IPS DF 4.7 (cell line): ENCODE results near the gene SOCS6.
"Not testable (repeated sequence)": the region's sequence is repeated elsewhere in the genome, so short reads cannot be mapped to it uniquely, and the experiment has no call there.

ENCODE experiments used
- DNase-seq: peaks from one replicate; pipeline ENCODE4 v3.0.0-alpha.2; 2013; ENCODE audit warnings: low spot score; ENCODE audit errors: extremely low read depth

Gene SOCS6

GRCh38 chr18:70322928-70323327, 34.1 kb downstream of the SOCS6 start:
- DNase-seq = no peak

GRCh38 chr18:70324897-70325296, 36.1 kb downstream of the SOCS6 start:
- DNase-seq = no peak

DNA sequence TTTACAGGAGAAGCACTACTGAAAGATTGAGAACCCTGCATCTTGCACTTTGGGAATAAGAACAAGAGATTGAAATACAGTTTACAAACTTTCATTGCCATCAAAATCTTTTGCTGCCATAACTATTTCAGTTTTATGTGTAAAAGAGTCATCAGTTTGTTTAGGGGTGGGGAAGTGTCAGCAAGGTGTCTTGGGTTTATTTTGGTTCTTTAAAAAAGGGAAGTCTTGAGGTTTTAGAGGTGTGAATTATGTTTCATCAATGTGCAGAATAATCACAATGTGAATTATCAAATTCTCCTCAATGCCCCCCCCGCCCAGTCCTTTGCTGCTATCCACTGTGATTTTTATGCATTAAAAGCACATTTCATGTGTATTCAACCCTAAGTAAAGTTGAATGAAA, 37.4 kb downstream of the SOCS6 start:
- no peak for DNase-seq

DNA sequence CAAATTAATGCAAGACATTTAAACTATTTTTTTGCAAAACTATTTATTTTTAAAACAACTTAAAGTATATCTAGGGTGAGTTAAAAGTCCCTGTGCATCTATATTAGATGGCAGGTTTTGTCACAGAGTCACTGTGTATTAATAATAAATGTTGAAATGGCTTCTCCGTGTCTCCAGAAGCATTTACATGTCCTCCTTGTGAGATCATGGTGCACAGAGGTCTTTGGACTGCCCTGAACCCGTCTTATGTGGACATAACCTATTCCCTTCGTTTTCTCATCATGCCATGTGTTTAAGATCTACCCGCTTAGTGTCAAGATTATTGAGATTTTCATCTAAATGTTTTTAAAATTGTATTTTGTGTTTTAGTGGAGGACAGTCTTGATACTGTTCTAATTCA, 39.3 kb downstream of the SOCS6 start:
- no peak for DNase-seq

GRCh38 chr18:70329071-70329470, 40.2 kb downstream of the SOCS6 start:
- DNase-seq = no peak

GRCh38 chr18:70330887-70331286, 42.0 kb downstream of the SOCS6 start:
- DNase-seq = no peak

- DNase-seq = no peak
These were observed 42.7 kb downstream of the SOCS6 start for GRCh38 chr18:70331456-70332097.

GRCh38 chr18:70332694-70333093, 43.8 kb downstream of the SOCS6 start:
- no peak for DNase-seq

- DNase-seq = no peak
These were observed 44.5 kb downstream of the SOCS6 start for GRCh38 chr18:70333316-70333715.

- DNase-seq = no peak
These were observed 44.9 kb downstream of the SOCS6 start for GRCh38 chr18:70333757-70334156.

DNA sequence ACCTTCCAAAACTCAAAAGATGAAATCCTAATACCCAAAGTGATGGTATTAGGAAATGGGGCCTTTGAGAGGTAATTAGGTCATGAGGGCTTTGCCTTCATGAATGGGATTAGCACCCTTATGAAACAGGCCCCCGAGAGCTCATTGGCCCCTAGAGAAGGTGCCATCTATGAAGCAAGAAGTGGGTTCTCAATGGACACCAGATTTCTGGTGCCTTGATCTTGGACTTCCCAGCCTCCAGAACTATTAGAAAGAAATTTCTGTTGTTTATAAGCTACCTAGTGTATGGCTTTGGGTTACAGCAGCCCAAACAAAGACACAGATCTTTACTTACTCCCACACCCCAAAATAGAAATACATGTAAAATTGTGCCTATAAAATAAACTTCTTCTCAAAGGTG, 45.4 kb downstream of the SOCS6 start:
- no peak for DNase-seq

DNA sequence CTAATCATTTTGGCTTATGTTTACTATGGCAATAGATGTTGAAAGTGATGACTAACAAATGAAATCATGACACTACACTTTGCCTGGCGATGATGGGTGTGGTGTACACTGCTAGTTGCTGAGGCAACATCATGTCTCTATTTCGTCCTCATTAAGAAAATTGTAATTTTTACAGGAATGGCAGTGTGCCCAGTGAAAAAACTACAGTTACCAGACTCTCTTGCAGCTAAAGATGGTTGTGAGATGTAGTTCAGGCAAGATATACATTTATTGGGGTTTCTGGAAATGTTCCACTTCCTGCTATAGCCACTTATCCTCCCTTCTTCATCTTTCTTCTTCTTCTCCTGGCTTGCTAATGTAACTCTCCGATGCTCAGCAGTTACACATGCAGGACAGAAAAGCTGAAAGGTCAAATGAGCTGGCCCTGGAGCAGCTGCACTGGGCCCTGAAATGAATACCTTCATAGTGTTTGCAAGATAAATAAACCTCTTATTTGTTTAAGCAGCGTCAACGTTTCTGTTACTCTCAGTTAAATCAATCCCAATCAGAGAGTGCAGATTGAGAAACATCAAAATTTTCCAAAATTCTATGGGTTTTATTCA, 46.0 kb downstream of the SOCS6 start:
- no peak for DNase-seq

- no peak for DNase-seq
These were observed 47.3 kb downstream of the SOCS6 start for GRCh38 chr18:70335892-70336726.

DNA sequence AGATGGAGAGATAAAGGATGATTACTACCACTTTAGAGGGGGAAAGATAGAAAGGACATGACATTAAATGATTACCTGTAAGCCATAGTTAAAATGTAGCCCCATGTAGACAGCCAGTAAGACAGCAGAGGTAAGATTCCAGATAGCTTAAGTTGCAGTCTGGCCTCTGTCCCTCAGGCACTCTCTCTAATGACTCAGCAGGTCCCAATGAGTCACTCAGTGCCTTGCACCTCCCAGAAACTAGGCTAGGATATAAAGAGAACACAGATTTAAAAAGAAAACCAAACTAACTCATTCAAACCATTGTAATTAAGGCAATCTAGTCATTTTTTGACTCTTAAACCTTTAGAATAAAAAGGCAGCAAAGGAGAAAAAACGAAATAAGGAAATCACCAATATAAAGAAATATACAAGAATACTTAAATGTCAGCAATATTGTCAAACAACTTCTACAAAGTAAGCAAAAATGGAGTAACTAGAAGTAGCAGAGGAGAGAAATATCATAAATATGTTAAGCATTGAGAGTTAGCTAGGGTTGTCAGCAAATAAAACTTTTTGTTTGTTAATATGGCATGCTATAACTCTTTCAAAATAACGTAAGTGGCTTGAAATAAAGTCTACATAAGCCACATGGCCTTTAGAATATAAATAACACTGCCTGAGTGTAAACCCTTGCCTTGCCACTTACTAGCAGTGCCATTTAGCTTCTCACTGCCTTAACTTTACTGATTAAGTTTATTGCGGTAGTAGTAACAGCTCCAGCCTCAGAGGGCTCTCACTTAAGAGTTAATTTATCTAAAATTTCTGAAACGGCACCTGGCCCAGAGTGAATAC, 48.5 kb downstream of the SOCS6 start:
- no peak for DNase-seq

DNA sequence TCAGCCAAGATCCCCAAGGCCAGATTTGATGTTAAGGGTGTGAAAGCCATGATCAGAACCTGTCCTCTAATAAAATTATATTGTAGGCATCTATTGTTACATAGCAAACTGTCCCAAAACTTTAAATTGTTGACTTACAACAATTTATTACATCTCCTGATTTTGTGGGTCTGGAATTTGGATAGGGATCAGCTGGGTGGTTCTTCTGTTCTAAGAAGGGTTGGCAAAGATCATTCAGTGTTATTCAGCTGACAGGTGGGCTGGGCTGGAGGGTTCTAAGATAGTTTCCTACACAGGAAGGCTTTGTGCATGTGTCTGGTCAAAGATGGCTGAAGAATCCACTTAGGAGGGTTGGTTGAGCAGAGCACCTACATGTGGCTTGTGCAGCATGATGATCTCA, 50.0 kb downstream of the SOCS6 start:
- no peak for DNase-seq

- DNase-seq = no peak
These were observed 51.1 kb downstream of the SOCS6 start for GRCh38 chr18:70339915-70340314.

GRCh38 chr18:70348481-70348880, 59.6 kb downstream of the SOCS6 start:
- DNase-seq = not testable (repeated sequence)

DNA sequence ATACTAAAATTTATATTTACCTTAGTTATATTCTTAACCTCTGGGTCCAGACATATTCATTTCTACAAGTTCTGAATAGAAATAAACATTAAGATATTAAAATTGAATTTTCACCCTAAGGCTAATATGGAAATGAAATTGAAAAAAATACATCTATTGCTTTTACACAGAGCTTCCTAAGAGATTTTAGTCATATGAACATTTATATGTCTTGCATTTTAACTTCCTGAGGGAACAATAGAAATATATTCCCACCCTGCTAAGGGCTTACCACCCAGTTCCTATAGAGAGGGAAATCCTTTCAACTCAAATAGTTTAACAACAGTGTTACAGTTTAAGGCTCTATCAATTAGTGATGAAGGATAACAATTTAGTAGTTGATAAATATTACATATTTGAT, 60.5 kb downstream of the SOCS6 start:
- DNase-seq = no peak

DNA sequence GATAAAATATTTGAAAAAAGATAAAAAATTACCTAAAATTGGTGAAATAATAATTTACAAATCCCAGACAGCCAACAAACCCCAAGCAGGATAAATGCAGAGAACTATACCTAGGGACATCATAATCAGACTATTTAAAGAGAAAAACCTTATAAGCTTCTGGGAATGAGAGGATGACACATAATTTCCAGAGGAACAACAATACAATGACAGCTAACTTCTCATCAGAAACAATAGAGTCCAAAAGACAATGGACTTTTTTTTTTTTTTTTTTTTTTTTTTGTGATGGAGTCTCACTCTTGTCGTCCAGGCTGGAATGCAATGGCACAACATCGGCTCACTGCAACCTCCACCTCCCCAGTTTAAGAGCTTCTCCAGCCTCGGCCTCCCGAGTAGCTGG, 65.2 kb downstream of the SOCS6 start:
- no peak for DNase-seq

DNA sequence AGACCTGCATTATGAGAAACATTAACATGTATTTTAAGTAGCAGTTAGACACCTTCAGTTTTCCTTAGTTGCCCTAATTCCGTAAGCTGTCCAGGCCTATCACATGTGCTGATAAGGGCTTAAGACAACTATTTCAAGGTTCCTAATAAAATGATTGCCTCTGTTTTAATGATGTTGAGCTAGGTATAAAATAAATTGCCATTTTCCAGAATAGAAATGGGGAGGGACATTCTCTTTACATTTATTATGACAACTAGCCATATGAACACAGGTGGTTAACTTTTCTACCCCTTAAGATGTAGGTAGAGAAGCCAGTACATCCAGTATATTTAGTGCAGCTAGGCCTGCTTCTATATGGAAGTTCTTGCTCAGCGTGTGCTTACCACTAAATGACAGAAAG, 65.9 kb downstream of the SOCS6 start:
- DNase-seq = no peak

DNA sequence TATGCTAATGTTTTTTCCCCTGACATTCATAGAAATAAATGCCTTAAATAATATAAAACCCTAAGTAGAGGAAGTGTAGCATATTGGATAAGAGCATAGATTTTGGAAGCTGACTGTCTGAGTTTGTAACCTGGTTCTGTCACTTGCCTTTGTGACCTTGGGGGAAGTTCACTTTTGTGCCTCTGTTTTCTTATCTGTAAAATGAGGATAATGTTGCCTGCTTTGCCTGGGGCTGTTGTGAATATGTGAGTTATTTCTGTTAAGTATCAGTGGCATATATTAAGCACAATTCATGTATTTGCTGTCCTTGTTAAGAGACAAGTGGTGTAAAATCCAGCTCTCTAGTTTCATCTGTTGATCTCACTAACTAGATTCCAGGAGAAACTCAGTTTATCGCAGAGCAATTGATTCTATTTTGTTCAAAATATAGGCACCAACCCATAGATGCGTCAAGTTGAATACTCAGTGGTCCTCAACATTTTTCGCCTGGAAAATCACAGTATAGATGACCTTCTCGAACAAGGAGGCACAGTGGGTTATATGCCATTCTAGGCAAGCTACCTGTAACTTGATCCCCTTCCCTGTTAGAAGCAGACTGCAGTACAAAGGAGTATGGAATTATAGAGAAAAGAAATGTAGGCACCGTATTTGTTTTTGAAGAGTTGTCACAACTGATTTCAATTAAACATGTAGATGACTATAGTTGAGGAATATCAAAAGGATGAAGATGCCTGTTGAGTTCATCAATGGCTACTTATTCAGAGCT, 67.0 kb downstream of the SOCS6 start:
- no peak for DNase-seq
